Nephron progenitor cell (in vitro differentiated cells): ENCODE results near the gene CEACAM6.

Source experiments
- DNase-seq: peaks from one replicate; pipeline ENCODE4 v3.0.0; 2021
- H3K27ac Mint-ChIP-seq: 2 replicates; pipeline ENCODE4 v1.8.0; 2021; ENCODE audit warnings: mild to moderate bottlenecking, moderate library complexity, mixed read lengths
- H3K27me3 Mint-ChIP-seq: 2 replicates; pipeline ENCODE4 v1.8.0; 2021; ENCODE audit warnings: mild to moderate bottlenecking, low read depth, mixed read lengths; ENCODE audit not compliant: poor library complexity
- H3K36me3 Mint-ChIP-seq: 2 replicates; pipeline ENCODE4 v1.8.0; 2021; ENCODE audit warnings: low read depth, mixed read lengths
- H3K4me1 Mint-ChIP-seq: 2 replicates; pipeline ENCODE4 v1.8.0; 2021; ENCODE audit warnings: mixed read lengths
- H3K4me3 Mint-ChIP-seq: 2 replicates; pipeline ENCODE4 v1.8.0; 2021; ENCODE audit warnings: mild to moderate bottlenecking, moderate library complexity, mixed read lengths
- H3K9me3 Mint-ChIP-seq: 2 replicates; pipeline ENCODE4 v1.8.0; 2021; ENCODE audit warnings: mild to moderate bottlenecking, moderate library complexity, mixed read lengths
- TF ChIP-seq, protein P1 (sequence below): fragments of 200-600 bp; sonication (generic); IDR thresholded peaks from 2 replicates; pipeline ENCODE4 v1.5.0; 2021; ENCODE audit warnings: antibody characterized with exemption

CEACAM6 gene

DNA sequence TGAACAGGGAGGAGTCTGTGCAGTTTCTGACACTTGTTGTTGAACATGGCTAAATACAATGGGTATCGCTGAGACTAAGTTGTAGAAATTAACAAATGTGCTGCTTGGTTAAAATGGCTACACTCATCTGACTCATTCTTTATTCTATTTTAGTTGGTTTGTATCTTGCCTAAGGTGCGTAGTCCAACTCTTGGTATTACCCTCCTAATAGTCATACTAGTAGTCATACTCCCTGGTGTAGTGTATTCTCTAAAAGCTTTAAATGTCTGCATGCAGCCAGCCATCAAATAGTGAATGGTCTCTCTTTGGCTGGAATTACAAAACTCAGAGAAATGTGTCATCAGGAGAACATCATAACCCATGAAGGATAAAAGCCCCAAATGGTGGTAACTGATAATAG lies 16.1 kb downstream of the CEACAM6 start:
- Mint-ChIP-seq H3K9me3 (peaks cover 65% of the 10 kb centered on the region), H3K27ac (no peak overlapping the region), H3K4me1 (no peaks in the 10 kb centered on the region), H3K27me3 (peaks cover under 1% of the 10 kb centered on the region), H3K4me3 (no peak overlapping the region), H3K36me3 (no peaks in the 10 kb centered on the region)
- no peak for DNase-seq
- TF ChIP-seq, protein P1, sequence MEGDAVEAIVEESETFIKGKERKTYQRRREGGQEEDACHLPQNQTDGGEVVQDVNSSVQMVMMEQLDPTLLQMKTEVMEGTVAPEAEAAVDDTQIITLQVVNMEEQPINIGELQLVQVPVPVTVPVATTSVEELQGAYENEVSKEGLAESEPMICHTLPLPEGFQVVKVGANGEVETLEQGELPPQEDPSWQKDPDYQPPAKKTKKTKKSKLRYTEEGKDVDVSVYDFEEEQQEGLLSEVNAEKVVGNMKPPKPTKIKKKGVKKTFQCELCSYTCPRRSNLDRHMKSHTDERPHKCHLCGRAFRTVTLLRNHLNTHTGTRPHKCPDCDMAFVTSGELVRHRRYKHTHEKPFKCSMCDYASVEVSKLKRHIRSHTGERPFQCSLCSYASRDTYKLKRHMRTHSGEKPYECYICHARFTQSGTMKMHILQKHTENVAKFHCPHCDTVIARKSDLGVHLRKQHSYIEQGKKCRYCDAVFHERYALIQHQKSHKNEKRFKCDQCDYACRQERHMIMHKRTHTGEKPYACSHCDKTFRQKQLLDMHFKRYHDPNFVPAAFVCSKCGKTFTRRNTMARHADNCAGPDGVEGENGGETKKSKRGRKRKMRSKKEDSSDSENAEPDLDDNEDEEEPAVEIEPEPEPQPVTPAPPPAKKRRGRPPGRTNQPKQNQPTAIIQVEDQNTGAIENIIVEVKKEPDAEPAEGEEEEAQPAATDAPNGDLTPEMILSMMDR = no peak

DNA sequence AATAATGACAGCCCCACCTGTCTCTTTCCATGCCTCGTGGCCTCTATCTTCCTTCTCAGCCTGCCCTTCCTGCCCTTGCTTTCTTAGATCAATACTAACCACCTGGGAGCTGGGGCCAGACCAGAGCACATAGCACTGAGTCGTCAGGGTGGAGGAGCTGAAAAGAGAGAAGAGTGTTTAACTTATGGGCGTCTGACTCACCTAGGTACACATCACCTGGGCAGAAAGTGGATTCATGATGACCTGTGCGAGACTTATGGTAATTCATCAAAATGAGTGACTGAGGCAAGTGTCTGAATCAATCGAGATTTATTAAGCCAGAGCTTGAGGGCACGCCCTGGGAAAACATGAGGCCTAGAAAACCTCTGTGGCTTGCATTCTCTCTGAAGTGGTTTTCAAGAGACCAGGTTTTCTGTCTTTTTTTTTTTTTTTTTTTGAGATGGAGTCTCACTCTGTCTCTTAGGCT lies 19.2 kb downstream of the CEACAM6 start:
- Mint-ChIP-seq H3K4me1 (no peaks in the 10 kb centered on the region), H3K27ac (no peak overlapping the region), H3K36me3 (no peaks in the 10 kb centered on the region), H3K9me3 (peaks cover 69% of the 10 kb centered on the region), H3K27me3 (peaks cover 6% of the 10 kb centered on the region), H3K4me3 (no peak overlapping the region)
- DNase-seq = no peak
- TF ChIP-seq, protein P1 = no peak

DNA sequence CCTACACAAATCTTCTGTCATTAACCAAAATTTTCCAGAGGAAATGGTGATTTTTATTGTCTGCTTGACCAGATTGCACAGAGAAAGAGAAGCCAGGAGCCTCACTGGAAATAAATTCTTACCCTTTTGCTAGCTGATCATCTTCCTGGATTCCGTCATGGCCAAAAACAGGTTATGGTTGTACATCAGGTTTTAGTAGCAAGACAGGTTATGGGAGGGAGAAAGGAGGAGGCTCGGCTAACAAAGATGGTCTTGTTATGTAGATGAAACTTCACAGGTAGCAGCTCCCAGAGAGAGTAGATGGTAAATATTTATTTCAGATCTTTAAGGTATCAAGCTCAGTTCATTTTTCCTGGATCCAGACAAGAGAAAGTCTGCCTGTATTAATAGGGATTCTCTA lies 21.4 kb downstream of the CEACAM6 start:
- Mint-ChIP-seq H3K4me3 (no peak overlapping the region), H3K27ac (no peak overlapping the region), H3K9me3 (peaks cover 72% of the 10 kb centered on the region), H3K36me3 (no peaks in the 10 kb centered on the region), H3K4me1 (no peaks in the 10 kb centered on the region), H3K27me3 (peaks cover 6% of the 10 kb centered on the region)
- TF ChIP-seq, protein P1 = no peak
- no peak for DNase-seq

DNA sequence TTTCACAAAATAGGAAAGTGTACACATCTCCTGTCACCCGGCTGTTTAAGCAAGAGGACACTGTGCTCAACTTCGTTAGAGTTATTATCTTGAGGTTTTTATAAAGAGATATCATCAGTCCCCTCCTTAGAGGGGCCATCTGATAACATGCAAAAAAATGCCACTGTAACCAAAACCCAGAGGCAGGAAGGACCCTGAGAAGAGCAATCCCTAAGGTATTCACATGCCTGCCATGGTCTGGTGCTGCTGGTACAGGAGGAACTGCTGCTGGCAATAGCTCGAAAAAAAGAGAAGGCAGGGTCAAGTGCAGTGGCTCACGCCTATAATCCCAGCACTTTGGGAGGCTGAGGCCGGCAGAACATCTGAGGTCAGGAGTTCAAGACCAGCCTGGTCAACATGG lies 28.3 kb downstream of the CEACAM6 start:
- no peak for DNase-seq
- TF ChIP-seq, protein P1 = no peak
- no peak overlapping the region for H3K4me3 Mint-ChIP-seq
- H3K27ac Mint-ChIP-seq = no peak overlapping the region
- peaks cover 35% of the 10 kb centered on the region for H3K27me3 Mint-ChIP-seq
- H3K4me1 Mint-ChIP-seq = no peaks in the 10 kb centered on the region
- H3K36me3 Mint-ChIP-seq = no peaks in the 10 kb centered on the region
- peaks cover 33% of the 10 kb centered on the region for H3K9me3 Mint-ChIP-seq

DNA sequence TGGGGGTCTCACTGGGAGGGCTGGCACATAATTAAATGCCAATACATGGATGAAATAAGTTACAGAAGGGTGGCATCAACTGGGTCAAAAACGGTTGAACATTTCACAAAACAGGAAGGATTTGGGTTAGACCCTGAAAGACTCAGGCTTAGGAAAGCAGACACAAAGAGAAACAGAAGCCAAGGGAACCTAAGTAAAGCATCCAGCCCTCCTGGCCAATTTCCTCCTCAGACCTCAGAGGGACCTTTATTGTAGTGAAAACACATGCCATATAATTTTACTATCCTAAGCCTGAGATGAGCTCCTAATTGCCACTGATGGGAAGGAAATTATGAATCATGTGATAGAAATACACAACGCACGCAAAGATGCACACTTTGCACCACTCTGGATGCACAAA lies 29.0 kb downstream of the CEACAM6 start:
- peaks cover 39% of the 10 kb centered on the region for H3K27me3 Mint-ChIP-seq
- H3K4me1 Mint-ChIP-seq = no peaks in the 10 kb centered on the region
- TF ChIP-seq, protein P1 = no peak
- H3K4me3 Mint-ChIP-seq = no peak overlapping the region
- no peak for DNase-seq
- H3K27ac Mint-ChIP-seq = no peak overlapping the region
- H3K9me3 Mint-ChIP-seq = peaks cover 28% of the 10 kb centered on the region
- H3K36me3 Mint-ChIP-seq = no peaks in the 10 kb centered on the region

DNA sequence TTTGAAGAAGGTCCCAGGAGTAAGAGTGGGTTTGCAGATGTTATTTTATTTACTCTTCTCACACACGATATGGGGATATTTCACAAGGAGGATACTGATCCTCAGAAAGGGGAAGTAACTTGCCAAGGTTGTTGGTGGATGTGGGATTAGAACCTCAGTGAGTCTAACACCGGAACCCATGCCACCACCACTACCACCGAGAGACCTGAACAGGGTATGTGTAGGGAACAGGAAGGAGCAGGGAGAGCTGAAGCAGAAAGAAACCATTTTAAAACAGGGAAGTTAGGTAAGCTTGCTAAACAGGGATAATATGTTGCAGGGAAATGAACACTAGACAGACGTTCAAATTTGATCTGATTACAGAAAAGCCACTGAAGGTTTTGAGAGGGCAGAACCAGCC lies 29.4 kb downstream of the CEACAM6 start:
- Mint-ChIP-seq H3K36me3 (no peaks in the 10 kb centered on the region), H3K27me3 (peaks cover 42% of the 10 kb centered on the region), H3K4me1 (no peaks in the 10 kb centered on the region), H3K27ac (no peak overlapping the region), H3K9me3 (peaks cover 23% of the 10 kb centered on the region), H3K4me3 (no peak overlapping the region)
- TF ChIP-seq, protein P1 = no peak
- DNase-seq = no peak
